Trophoblast cell (in vitro differentiated cells and primary cell): Measurements from ENCODE around the gene PRR33.

Experiments used
- DNase-seq, 2 donors: peaks; one replicate each; pipeline ENCODE4 v3.0.0-alpha.2; 2016
- H2AFZ ChIP-seq: 2 replicates; pipeline ENCODE4 v1.6.1; 2013; ENCODE audit warnings: low read length, moderate library complexity, mild to moderate bottlenecking; ENCODE audit not compliant: insufficient read depth, poor library complexity
- H2AK5ac ChIP-seq: 2 replicates; pipeline ENCODE4 v1.6.1; 2013; ENCODE audit warnings: mild to moderate bottlenecking, low read length
- H2BK120ac ChIP-seq: 2 replicates; pipeline ENCODE4 v1.6.1; 2013; ENCODE audit warnings: low read length, mild to moderate bottlenecking, moderate library complexity; ENCODE audit not compliant: insufficient read depth, poor library complexity
- H2BK12ac ChIP-seq: 2 replicates; pipeline ENCODE4 v1.6.1; 2013; ENCODE audit warnings: mild to moderate bottlenecking, low read length, moderate library complexity
- H2BK5ac ChIP-seq: 2 replicates; pipeline ENCODE4 v1.6.1; 2013; ENCODE audit warnings: low read length, low read depth, moderate library complexity, mild to moderate bottlenecking; ENCODE audit not compliant: poor library complexity
- H3K14ac ChIP-seq: 2 replicates; pipeline ENCODE4 v1.6.1; 2013; ENCODE audit warnings: mild to moderate bottlenecking, low read length
- H3K18ac ChIP-seq: 2 replicates; pipeline ENCODE4 v1.6.1; 2013; ENCODE audit warnings: mild to moderate bottlenecking, low read length
- H3K23ac ChIP-seq: 2 replicates; pipeline ENCODE4 v1.6.1; 2013; ENCODE audit warnings: low read length
- H3K27ac ChIP-seq: 2 replicates; pipeline ENCODE4 v1.5.1; 2013; ENCODE audit warnings: low read depth, mild to moderate bottlenecking, inconsistent platforms, low read length, moderate library complexity
- H3K27me3 ChIP-seq: 2 replicates; pipeline ENCODE4 v1.6.1; 2013; ENCODE audit warnings: inconsistent platforms, mild to moderate bottlenecking, low read length, moderate library complexity; ENCODE audit not compliant: insufficient read depth
- H3K36me3 ChIP-seq, 2 experiments: 1 replicate in 1 of 2; 2 replicates in 1 of 2; pipeline ENCODE4 v1.6.1; 2013; ENCODE audit warnings: low read length in 2 of 2, mild to moderate bottlenecking in 2 of 2, moderate library complexity in 1 of 2; ENCODE audit not compliant: insufficient read depth in 2 of 2, control insufficient read depth in 1 of 2
- H3K4ac ChIP-seq: 2 replicates; pipeline ENCODE4 v1.6.1; 2013; ENCODE audit warnings: low read depth, mild to moderate bottlenecking, low read length, moderate library complexity
- H3K4me1 ChIP-seq, 2 experiments: 1 replicate in 1 of 2; 2 replicates in 1 of 2; pipeline ENCODE4 v1.6.1; 2013; ENCODE audit warnings: low read length in 2 of 2, mild to moderate bottlenecking in 2 of 2, moderate library complexity in 1 of 2; ENCODE audit not compliant: insufficient read depth in 2 of 2, control insufficient read depth in 1 of 2
- H3K4me2 ChIP-seq: 2 replicates; pipeline ENCODE4 v1.6.1; 2013; ENCODE audit warnings: inconsistent platforms, mild to moderate bottlenecking, low read length, moderate library complexity
- H3K4me3 ChIP-seq: 2 replicates; pipeline ENCODE4 v1.5.1; 2013; ENCODE audit warnings: mild to moderate bottlenecking, low read depth, low read length, inconsistent platforms
- H3K79me1 ChIP-seq: one replicate; pipeline ENCODE4 v1.6.1; 2013; ENCODE audit warnings: low read length
- H3K79me2 ChIP-seq: 2 replicates; pipeline ENCODE4 v1.6.1; 2013; ENCODE audit warnings: low read length, mild to moderate bottlenecking; ENCODE audit not compliant: control insufficient read depth, insufficient read depth, poor library complexity
- H3K9ac ChIP-seq: 2 replicates; pipeline ENCODE4 v1.6.1; 2013; ENCODE audit warnings: mild to moderate bottlenecking, low read length
- H3K9me3 ChIP-seq: 2 replicates; pipeline ENCODE4 v1.6.1; 2013; ENCODE audit warnings: low read depth, mild to moderate bottlenecking, control low read depth, inconsistent platforms, low read length; ENCODE audit not compliant: insufficient read depth
- H4K12ac ChIP-seq: 2 replicates; pipeline ENCODE4 v1.6.1; 2013; ENCODE audit warnings: low read depth, mild to moderate bottlenecking, low read length, moderate library complexity
- H4K8ac ChIP-seq: 2 replicates; pipeline ENCODE4 v1.6.1; 2013; ENCODE audit warnings: low read depth, mild to moderate bottlenecking, low read length, moderate library complexity
- H4K91ac ChIP-seq: one replicate; pipeline ENCODE4 v1.6.1; 2013; ENCODE audit warnings: low read depth, mild to moderate bottlenecking, low read length, moderate library complexity
- WGBS: extraction: QIAGEN DNeasy Blood & Tissue Kit; methylation state at CpG from one replicate; pipeline ENCODE4 v1.1.7; 2013; ENCODE audit warnings: missing lambda C conversion rate; ENCODE audit not compliant: insufficient read length, insufficient coverage; ENCODE audit errors: extremely low coverage; 5-methylcytosine and 5-hydroxymethylcytosine counted together

PRR33 gene

GRCh38 chr11:1883346-1884302, 8.1 kb downstream of the PRR33 start:
- H3K4me3 ChIP-seq = no peak overlapping the region
- no peak for DNase-seq
- no peak overlapping the region for H4K12ac ChIP-seq
- H3K79me1 ChIP-seq = peaks cover 20% of the 10 kb centered on the region
- H2AFZ ChIP-seq = no peak overlapping the region
- no peaks in the 10 kb centered on the region for H3K36me3 ChIP-seq
- H3K9me3 ChIP-seq = peaks cover 2% of the 10 kb centered on the region
- H3K4me2 ChIP-seq = no peak overlapping the region
- H3K79me2 ChIP-seq = no peaks in the 10 kb centered on the region
- H3K27me3 ChIP-seq = no peaks in the 10 kb centered on the region
- no peak overlapping the region for H3K18ac ChIP-seq
- no peak overlapping the region for H2BK5ac ChIP-seq
- no peak overlapping the region for H3K27ac ChIP-seq
- H3K23ac ChIP-seq = no peak overlapping the region
- WGBS = no CpG with 5 or more reads among the region's 14 CpGs
- H2AK5ac ChIP-seq = no peak overlapping the region
- peak overlapping the region; percentile 10 for H4K91ac ChIP-seq
- no peak overlapping the region for H4K8ac ChIP-seq
- H2BK12ac ChIP-seq = no peak overlapping the region
- H3K4ac ChIP-seq = no peak overlapping the region
- no peak overlapping the region for H3K9ac ChIP-seq
- no peak overlapping the region for H3K14ac ChIP-seq
- peaks cover 3 to 4% of the 10 kb centered on the region in 2 experiments for H3K4me1 ChIP-seq
- H2BK120ac ChIP-seq = no peak overlapping the region

GRCh38 chr11:1882265-1883238, 9.1 kb downstream of the PRR33 start:
- H3K18ac ChIP-seq = no peak overlapping the region
- H3K14ac ChIP-seq = no peak overlapping the region
- H3K79me1 ChIP-seq = peaks cover 28% of the 10 kb centered on the region
- DNase-seq = peak; percentile 62 to 89
- peak overlapping the region; percentile 93 for H4K91ac ChIP-seq
- H2BK12ac ChIP-seq = peak overlapping the region; percentile 66
- H3K4me3 ChIP-seq = no peak overlapping the region
- no peak overlapping the region for H2AFZ ChIP-seq
- peak overlapping the region; percentile 3 for H2BK120ac ChIP-seq
- no peak overlapping the region for H4K12ac ChIP-seq
- H2BK5ac ChIP-seq = no peak overlapping the region
- no peaks in the 10 kb centered on the region for H3K27me3 ChIP-seq
- H3K4me1 ChIP-seq = peaks cover 10% of the 10 kb centered on the region in 2 experiments
- no CpG with 5 or more reads among the region's 23 CpGs for WGBS
- no peak overlapping the region for H3K27ac ChIP-seq
- peak overlapping the region; percentile 6 for H2AK5ac ChIP-seq
- no peak overlapping the region for H3K9ac ChIP-seq
- H3K4ac ChIP-seq = no peak overlapping the region
- no peak overlapping the region for H3K23ac ChIP-seq
- H3K4me2 ChIP-seq = no peak overlapping the region
- peaks cover 2% of the 10 kb centered on the region for H3K9me3 ChIP-seq
- H3K36me3 ChIP-seq = no peaks in the 10 kb centered on the region
- peaks cover 3% of the 10 kb centered on the region for H3K79me2 ChIP-seq
- peak overlapping the region; percentile 11 for H4K8ac ChIP-seq

GRCh38 chr11:1881442-1882264, 10.0 kb downstream of the PRR33 start:
- peak overlapping the region; percentile 18 for H2BK5ac ChIP-seq
- H3K27ac ChIP-seq = no peak overlapping the region

More at GRCh38 chr11:1881442-1882264, 10.0 kb downstream of the PRR33 start:
- H3K4me2 ChIP-seq = no peak overlapping the region
- no peaks in the 10 kb centered on the region for H3K27me3 ChIP-seq
- H4K8ac ChIP-seq = peak overlapping the region; percentile 59
- H3K14ac ChIP-seq = peak overlapping the region; percentile 26
- H2BK120ac ChIP-seq = peak overlapping the region; percentile 18
- peak overlapping the region; percentile 16 for H3K4ac ChIP-seq
- no CpG with 5 or more reads among the region's 43 CpGs for WGBS
- peak in 1 of 2 donors; percentile 7 for DNase-seq
- peaks cover 2% of the 10 kb centered on the region for H3K9me3 ChIP-seq
- H3K9ac ChIP-seq = no peak overlapping the region
- peaks cover 15 to 16% of the 10 kb centered on the region in 2 experiments for H3K4me1 ChIP-seq
- H3K79me2 ChIP-seq = peaks cover 3% of the 10 kb centered on the region
- no peak overlapping the region for H3K4me3 ChIP-seq
- no peak overlapping the region for H2AFZ ChIP-seq
- H2AK5ac ChIP-seq = peak overlapping the region; percentile 6
- H3K36me3 ChIP-seq = no peaks in the 10 kb centered on the region
- H2BK12ac ChIP-seq = peak overlapping the region; percentile 66
- H4K91ac ChIP-seq = peak overlapping the region; percentile 93
- H3K18ac ChIP-seq = peak overlapping the region; percentile 12
- peaks cover 32% of the 10 kb centered on the region for H3K79me1 ChIP-seq
- no peak overlapping the region for H3K23ac ChIP-seq
- no peak overlapping the region for H4K12ac ChIP-seq
